T-helper 2 cell (primary cell): ENCODE measurements around the gene AMOTL1.
"Not testable (repeated sequence)": the region's sequence is repeated elsewhere in the genome, so short reads cannot be mapped to it uniquely, and the experiment has no call there.

Experiments used
- DNase-seq, 5 experiments: peaks; one replicate each; pipeline versions ENCODE4 v3.0.0 to v3.0.0-alpha.2; 2012 to 2022

Gene AMOTL1

GRCh38 chr11:94795476-94796189 lies 27.5 kb downstream of the AMOTL1 start:
- DNase-seq, result no peak

DNA sequence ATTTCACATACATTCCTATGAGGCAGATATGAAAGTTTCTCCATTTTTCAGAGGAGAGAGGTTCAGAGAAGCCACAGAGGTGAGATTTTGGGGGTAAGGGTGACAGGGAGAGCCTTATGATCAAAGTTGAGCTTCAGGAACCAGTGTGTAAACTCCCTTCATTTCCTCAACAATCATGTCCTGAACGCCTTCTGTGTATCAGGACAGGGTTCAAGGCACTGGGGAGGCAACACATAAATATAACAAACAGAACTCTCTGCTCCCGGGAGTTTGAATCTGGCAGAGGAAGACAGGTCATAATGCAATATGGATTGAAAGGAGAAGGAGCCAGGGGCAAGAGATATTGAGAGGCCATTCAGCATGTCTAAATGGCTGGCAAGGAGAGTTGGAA lies 28.0 kb downstream of the AMOTL1 start:
- no peak for DNase-seq

GRCh38 chr11:94796863-94797262 lies 28.7 kb downstream of the AMOTL1 start:
- no peak for DNase-seq

DNA sequence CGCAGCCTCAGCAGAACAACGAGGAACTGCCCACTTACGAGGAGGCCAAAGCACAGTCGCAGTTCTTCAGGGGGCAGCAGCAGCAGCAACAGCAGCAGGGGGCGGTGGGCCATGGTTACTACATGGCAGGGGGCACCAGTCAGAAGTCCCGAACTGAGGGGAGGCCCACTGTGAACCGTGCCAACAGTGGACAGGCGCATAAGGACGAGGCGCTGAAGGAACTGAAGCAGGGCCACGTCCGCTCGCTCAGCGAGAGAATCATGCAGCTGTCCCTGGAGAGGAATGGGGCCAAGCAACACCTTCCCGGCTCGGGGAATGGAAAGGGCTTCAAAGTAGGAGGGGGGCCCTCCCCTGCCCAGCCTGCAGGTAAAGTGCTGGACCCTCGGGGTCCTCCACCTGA lies 31.6 kb downstream of the AMOTL1 start:
- DNase-seq, result no peak

DNA sequence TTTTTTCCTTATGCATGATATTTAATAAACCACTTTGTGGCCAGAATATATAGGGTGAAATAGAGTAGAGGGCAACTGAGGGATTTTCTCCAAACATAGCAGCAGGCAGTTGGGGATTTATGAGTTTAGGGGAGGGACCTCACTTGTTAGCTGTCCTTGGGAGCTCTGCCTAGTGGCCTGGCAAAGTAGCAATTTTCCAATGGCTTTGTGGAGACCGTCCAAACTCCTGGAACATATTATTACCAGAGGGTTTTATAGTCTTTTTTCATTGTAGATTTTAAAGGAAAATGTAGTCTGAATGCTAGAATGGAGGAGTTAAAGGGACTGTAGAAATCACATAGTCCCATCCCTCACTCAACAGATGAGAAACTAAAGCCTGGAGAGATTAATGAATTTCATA lies 32.3 kb downstream of the AMOTL1 start:
- no peak for DNase-seq

DNA sequence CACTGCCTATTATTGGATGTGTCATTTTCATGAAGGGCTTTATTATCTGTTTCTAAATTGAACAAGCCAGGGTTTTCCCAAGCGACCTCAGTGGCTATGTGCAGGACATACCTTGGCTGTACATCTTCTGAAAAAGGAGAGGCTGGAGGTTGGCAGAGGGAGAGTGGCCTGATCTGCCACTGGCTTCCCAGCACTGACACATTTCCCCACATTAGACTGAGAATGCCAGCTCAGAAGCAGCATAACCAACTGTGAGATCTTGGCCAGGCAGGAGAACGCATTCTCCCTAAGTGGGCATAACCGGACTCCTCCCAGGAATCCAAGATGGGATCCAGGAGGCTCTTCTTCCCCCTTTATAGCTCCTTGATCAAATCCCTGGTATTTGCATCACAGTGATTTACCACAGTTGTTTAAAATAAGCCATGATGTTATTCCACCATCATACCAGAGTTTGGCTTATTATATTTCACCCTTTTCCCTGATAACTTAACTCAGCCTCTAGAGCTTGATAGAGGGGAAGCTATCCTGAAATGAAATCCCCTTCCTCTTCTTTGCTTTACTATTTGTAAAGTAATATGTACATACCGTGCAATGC lies 33.8 kb downstream of the AMOTL1 start:
- DNase-seq, result no peak

GRCh38 chr11:94802501-94802900 lies 34.3 kb downstream of the AMOTL1 start:
- DNase-seq, result no peak

DNA sequence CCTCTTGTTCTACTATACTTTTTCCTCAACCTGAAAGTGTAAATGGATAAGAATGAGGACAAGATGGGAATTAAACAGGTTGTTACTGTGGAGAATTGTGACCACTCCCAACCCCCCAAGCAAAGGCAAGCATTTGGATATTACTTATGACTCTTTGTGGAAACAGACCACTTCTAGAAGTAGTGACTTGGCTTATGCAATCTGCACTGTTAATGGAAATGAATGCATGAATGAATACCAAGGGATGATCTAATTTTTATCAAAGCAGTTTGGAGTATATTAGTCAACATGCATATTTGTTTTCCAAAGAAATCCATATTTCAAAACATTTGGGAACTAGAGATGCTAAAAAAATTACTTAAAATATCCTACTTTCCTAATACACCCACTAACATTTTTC lies 35.3 kb downstream of the AMOTL1 start:
- DNase-seq, result no peak

DNA sequence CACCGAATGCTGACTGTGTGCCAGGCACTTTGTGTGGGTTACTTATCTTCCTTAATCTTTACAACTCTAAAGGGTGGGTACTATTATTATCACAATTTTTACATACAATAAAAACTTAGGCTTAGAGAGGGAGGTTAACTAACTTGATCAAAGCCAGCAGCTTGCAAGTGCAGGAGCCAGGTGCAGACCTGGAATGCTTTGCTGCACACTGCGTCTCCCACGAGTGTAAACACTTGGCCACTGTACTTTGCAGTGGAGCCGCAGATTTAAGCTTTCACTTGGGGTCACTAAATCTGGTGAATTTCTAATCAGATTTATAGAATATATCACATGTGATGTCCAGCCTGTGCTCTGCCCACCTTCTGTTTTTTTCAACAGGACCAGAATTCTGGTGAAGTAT lies 36.7 kb downstream of the AMOTL1 start:
- DNase-seq, result peak in 1 of 5 experiments; percentile 12

DNA sequence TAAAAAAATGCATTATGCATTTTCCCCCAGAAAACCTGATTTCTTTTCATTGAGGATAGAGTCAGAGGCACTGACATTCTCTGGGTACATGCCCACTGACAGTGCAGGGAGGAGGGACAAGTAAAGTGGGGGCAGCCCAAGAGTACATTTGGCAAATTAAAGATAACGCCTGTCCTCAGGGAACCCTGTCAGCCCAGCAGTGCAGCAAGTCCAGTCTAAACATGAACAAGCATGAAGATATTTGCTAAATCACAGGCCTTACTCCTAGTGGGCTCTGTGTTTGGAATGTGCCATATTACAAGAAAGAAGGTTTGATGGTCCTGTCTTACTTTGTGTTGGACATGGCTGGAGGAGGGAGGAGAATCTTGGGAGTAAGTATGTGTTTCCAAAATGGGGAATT lies 37.9 kb downstream of the AMOTL1 start:
- no peak for DNase-seq

DNA sequence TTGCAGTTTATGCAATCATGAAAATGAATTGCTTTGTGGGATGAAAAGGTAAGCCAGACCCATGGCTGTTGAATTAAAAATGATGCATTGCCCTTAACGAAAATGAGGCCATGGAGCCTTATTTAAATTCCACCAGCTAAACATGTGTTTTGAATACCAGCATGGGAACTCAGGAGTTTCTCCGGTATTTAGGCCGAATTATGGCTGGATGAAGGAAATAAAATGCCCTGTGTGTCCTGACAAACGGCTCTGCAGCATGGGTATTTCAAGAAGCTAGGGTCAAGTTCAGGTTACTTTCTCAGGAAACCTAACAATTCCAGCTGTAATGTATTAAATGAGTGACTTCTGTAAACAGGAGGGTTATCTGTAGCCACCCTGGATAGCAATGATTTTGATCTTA lies 38.3 kb downstream of the AMOTL1 start:
- no peak for DNase-seq

- no peak for DNase-seq
Measured at GRCh38 chr11:94809251-94809650, 41.1 kb downstream of the AMOTL1 start.

DNA sequence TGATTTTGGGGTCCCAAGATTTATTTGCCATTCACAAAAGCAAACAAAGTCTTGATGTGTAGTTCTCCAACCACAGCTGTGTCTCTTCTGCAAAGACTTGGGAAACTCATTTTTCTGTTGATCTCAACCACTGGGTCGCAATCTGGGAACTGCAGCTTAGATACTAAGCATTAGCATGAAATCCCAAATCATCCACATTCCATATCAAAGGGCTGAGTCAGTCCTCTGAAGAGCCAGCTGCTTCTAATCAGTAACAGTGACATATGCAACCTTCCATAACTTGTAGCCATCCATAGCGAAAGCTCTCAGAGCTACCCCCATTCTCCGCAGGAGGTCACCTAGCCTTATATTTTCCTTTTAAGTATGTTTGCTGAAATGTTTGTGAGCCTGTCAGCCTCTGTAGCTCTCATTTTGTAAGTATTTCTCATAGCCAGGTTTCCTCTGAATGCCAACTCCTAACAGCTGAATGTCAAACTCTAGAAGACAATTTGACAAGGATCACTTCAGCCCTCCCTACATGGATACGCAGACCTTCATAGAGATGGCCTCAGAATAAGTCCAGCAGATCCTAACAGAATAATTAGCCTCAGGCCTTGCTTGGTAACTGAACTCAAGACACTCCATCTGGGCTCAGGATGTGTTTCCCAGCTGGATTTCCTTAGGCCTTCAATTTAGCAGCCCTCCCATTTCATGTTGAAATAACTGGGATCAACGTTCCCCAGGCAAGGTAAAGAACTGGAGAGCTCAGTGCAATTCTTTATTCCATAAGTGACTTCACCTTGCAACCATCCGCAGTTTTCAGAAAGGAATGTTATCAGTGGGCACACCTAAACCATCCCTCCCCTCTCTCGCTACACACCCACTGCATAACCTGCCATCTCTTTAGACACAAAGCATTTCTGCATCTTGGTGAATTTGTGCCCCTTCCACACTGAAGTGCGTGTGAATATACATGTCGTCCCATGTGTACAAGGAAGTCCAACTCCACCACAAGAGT lies 44.9 kb downstream of the AMOTL1 start:
- DNase-seq, result not testable (repeated sequence)

GRCh38 chr11:94814272-94814976 lies 46.3 kb downstream of the AMOTL1 start:
- DNase-seq, result no peak

DNA sequence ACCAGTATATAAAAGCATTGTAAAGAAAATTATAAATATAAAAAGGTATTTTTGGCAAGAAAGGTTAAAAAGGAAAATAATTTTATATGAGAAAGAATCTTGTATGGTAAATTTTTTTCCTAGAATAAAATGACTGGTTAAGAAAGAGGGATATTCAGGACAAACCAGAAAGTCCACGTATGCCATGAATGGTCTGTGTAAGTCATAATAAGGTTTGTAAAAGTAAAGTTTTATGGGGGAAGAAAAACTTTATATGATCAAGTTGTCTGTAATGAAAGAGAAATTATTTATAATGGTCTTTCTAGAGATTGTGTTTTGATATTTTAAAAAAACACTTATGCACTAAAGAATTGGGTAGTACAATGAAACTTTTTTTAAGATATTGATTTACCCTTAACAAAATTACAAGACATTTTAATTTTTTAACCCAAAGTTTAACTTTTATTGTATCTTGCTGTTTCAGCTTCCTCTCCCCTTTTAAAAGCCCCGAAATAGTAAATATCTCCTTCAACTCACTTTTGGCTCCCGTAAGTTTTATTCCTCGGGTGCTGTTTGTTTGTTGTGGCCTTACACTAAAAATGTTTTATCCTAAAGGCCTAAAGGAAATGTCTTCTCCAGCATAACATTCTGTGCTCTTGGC lies 47.7 kb downstream of the AMOTL1 start:
- DNase-seq, result no peak

DNA sequence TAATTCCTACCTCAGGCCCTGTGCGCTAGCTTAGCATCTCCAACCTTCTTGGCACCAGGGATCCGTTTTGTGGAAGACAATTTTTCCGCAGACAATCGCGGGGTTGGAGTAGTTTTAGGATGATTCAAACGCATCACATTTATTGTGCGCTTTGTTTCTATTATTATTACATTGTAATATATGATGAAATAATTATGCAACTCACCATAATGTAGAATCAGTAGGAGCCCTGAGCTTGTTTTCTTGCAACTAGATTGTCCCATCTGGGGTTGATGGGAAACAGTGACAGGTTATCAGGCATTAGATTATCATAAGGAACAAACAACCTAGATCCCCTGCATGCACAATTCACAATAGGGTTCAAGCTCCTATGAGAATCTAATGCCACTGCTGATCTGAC lies 52.3 kb downstream of the AMOTL1 start:
- DNase-seq, result no peak

DNA sequence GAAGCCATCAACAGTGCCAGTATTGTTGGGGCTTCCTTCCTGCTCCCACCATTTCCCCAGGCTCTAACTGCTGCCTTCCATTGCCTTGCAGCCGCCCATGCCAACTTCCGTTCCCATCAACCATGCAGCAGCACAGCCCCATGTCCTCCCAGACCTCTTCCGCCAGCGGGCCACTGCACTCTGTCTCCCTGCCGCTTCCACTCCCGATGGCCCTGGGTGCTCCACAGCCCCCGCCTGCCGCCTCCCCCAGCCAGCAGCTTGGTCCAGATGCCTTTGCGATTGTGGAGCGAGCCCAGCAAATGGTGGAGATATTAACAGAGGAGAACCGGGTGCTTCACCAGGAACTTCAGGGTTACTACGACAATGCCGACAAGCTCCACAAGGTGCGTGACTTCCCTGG lies 53.3 kb downstream of the AMOTL1 start:
- DNase-seq, result no peak

- DNase-seq, result no peak
Measured at GRCh38 chr11:94822080-94822479, 53.9 kb downstream of the AMOTL1 start.

- no peak for DNase-seq
Measured at GRCh38 chr11:94823102-94823732, 55.1 kb downstream of the AMOTL1 start.

DNA sequence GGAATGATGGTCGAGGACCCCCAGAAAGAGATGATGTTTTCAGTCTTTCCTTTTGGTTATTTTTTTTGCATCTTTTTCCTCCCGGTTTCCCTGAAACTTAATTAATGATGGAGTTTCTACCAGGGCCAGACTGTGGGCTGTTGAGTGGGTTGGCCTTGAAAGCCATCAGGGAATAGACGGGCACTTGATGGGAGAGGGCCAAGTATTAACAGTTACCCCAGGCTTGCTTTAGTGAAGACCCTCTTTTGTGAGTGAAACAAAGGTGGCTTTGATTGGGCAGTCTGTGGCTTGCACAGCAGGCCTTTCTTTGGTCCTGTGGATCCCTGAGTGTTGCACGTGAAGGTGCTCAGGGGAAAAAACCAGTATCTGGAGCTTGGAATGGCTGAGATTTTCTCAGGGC lies 56.9 kb downstream of the AMOTL1 start:
- no peak for DNase-seq

GRCh38 chr11:94825481-94825880 lies 57.3 kb downstream of the AMOTL1 start:
- no peak for DNase-seq

DNA sequence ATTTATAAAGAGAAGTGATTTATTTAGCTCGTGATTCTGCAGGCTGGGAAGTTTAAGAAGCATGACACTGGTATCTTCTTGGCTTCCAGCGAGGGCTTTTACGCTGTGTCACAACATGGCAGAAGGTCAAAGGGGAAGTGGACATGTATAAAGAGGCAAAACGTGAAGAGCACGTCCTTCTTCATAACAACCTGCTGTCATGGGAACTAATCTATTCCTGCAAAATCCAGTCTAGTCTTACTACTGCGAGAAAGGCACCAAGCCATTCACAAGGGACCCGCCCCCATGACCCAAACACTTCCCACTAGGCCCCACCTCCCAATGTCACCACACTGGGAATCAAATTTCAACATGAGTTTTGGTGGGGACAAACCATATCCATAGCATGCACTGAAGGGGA lies 58.3 kb downstream of the AMOTL1 start:
- no peak for DNase-seq
